Thyroid gland (tissue), 4 donors: ENCODE data around the gene AIPL1. TPM values are rescaled to one million over a fixed set of nuclear protein-coding genes. Genes with fewer than 3 reads are reported as not detected.

ENCODE experiments used
- DNase-seq, 2 donors: peaks; one replicate each; pipeline ENCODE4 v3.0.0-alpha.2; 2019
- H3K27ac ChIP-seq, 3 donors: fragments of 200-600 bp; sonication (generic); 1 replicate in 2 of 3; 2 replicates in 1 of 3; pipeline ENCODE4 v1.5.1; 2016 to 2019; ENCODE audit warnings: mild to moderate bottlenecking in 1 of 3, moderate library complexity in 1 of 3
- H3K27me3 ChIP-seq: fragments of 200-600 bp; sonication (generic); one replicate; pipeline ENCODE4 v1.5.1; 2019
- H3K36me3 ChIP-seq, 2 donors: fragments of 200-600 bp; sonication (generic); one replicate each; pipeline ENCODE4 v1.5.1; 2016 to 2019
- H3K4me1 ChIP-seq, 2 donors: fragments of 200-600 bp; sonication (generic); one replicate each; pipeline ENCODE4 v1.5.1; 2017 to 2019
- H3K4me3 ChIP-seq, 3 donors: fragments of 200-600 bp; sonication (generic); replicated peaks in 1 of 3; 1 replicate in 2 of 3; 2 replicates in 1 of 3; pipeline ENCODE4 v1.5.1; 2016; ENCODE audit warnings: mild to moderate bottlenecking in 1 of 3
- H3K9me3 ChIP-seq: fragments of 200-600 bp; sonication (generic); one replicate; pipeline ENCODE4 v1.5.1; 2017
- POLR2A ChIP-seq, 2 donors: fragments of 450-650 bp; IDR thresholded peaks; one replicate each; pipeline ENCODE4 v1.6.1; 2017; ENCODE audit warnings: antibody characterized with exemption in 2 of 2, mild to moderate bottlenecking in 2 of 2, moderate library complexity in 1 of 2
- WGBS, 2 donors: methylation state at CpG; one replicate each; pipeline ENCODE4 v1.1.5; 2017; 5-methylcytosine and 5-hydroxymethylcytosine counted together
- intact Hi-C: fragments of 100-400 bp; cut with DNase I; formaldehyde crosslinking; loops from one replicate; pipeline ENCODE4 v1.15.1; 2023
- total RNA-seq, 4 donors: library from RNA; depleted of rRNA; stranded (reverse); fragments of >200 nt; gene quantifications; one replicate each; pipeline ENCODE4 v1.2.3, GENCODE V29; 2016
- TF ChIP-seq, protein P1 (sequence below), 6 experiments: fragments of 200-600 bp in 3 of 6; fragments of 450-650 bp in 3 of 6; sonication (generic) in 3 of 6; IDR thresholded peaks; one replicate each; pipeline ENCODE4 v1.5.1; 2016 to 2019; ENCODE audit warnings: antibody characterized with exemption in 6 of 6, mild to moderate bottlenecking in 2 of 6, inconsistent platforms in 1 of 6, moderate library complexity in 1 of 6

AIPL1 gene
- total RNA-seq, 4 donors from 2014 or later, result not detected

DNA sequence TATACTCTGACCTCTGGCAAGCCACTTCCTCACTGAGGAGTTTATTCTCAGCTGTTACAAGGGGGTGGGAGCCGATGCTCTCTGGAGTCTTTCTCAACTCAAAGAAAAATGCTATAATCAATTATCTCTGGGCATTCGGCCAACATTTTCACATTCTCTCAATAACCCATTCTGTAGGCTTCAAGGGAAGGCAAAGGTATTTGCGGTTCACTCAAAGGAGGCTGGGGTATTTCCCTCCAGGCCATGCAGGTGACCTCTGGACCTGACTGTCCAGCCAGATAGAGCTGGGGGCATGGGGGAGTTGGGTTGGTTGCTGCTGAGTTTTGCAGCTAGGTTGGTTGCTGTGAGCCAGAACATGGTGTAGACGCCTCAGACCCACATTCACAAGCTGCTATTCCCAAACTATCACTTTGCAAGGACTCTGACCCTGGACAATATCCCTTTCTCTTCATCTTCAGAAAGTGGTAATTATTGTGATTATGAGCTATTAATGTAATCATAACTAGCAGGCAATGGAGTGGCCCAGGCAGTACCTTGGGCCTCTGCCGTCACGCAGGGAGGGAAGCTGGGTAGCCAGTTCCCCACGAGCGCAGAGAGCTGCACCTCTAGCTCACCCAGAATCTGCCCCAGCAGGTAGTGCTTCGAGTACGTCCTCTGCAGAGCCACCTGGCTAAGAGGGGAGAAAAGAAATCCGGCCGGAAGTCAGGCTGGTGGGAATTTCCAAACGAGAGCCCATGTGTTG lies 42.1 kb downstream of the AIPL1 start:
- H3K9me3 ChIP-seq, result no peaks in the 10 kb centered on the region
- no peak for DNase-seq
- no peak overlapping the region for H3K4me3 ChIP-seq
- TF ChIP-seq, protein P1, sequence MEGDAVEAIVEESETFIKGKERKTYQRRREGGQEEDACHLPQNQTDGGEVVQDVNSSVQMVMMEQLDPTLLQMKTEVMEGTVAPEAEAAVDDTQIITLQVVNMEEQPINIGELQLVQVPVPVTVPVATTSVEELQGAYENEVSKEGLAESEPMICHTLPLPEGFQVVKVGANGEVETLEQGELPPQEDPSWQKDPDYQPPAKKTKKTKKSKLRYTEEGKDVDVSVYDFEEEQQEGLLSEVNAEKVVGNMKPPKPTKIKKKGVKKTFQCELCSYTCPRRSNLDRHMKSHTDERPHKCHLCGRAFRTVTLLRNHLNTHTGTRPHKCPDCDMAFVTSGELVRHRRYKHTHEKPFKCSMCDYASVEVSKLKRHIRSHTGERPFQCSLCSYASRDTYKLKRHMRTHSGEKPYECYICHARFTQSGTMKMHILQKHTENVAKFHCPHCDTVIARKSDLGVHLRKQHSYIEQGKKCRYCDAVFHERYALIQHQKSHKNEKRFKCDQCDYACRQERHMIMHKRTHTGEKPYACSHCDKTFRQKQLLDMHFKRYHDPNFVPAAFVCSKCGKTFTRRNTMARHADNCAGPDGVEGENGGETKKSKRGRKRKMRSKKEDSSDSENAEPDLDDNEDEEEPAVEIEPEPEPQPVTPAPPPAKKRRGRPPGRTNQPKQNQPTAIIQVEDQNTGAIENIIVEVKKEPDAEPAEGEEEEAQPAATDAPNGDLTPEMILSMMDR (IDR thresholded peaks at IDR 0.05), result no peak
- no peak for TF ChIP-seq POLR2A (IDR thresholded peaks at IDR 0.05)
- no peaks in the 10 kb centered on the region for H3K4me1 ChIP-seq
- 35 to 44% methylated on average over 13 of the region's 13 CpGs for WGBS, 2 donors
- no peaks in the 10 kb centered on the region for H3K27me3 ChIP-seq
- H3K27ac ChIP-seq, result no peak overlapping the region
- intact Hi-C loops, result no loop called here
- no peaks in the 10 kb centered on the region for H3K36me3 ChIP-seq

- WGBS, 2 donors, result 84 to 85% methylated on average over 11 of the region's 11 CpGs
- no peak for TF ChIP-seq POLR2A (IDR thresholded peaks at IDR 0.05)
- TF ChIP-seq, protein P1 (IDR thresholded peaks at IDR 0.05), result no peak
- Histone ChIP-seq H3K27me3 (no peaks in the 10 kb centered on the region), H3K9me3 (no peaks in the 10 kb centered on the region), H3K4me3 (no peak overlapping the region), H3K27ac (no peak overlapping the region), H3K36me3 (no peaks in the 10 kb centered on the region), H3K4me1 (no peaks in the 10 kb centered on the region)
- DNase-seq, result no peak
- intact Hi-C loops, result no loop called here
These were observed 46.5 kb downstream of the AIPL1 start for GRCh38 chr17:6388416-6388815.

DNA sequence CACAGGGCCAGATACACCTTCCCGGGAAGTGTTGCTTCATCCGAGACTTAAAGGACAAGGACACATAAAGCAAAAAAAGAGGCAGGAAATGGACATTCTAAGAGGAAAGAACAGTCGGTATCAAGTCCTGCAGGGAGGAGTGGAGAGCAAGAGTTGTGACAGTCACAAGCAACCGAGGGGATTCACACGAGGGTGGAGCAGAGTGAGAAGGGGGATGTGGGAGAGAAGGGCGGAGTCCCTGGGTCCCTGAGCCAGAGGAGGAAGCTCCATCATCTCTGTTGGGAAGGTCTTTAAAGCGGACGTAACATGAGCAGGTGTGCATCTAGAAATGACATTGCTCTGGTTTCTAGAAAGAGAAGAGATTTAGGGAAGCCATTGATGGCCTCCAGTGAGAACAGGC lies 47.1 kb downstream of the AIPL1 start:
- no peaks in the 10 kb centered on the region for H3K27me3 ChIP-seq
- no peak overlapping the region for H3K4me3 ChIP-seq
- TF ChIP-seq POLR2A (IDR thresholded peaks at IDR 0.05), result no peak
- TF ChIP-seq, protein P1 (IDR thresholded peaks at IDR 0.05), result no peak
- no peak overlapping the region for H3K27ac ChIP-seq
- intact Hi-C loops, result no loop called here
- H3K36me3 ChIP-seq, result no peaks in the 10 kb centered on the region
- WGBS, 2 donors, result 55 to 63% methylated on average over 8 of the region's 8 CpGs
- no peak for DNase-seq
- no peaks in the 10 kb centered on the region for H3K4me1 ChIP-seq
- H3K9me3 ChIP-seq, result no peaks in the 10 kb centered on the region

GRCh38 chr17:6387442-6387841 lies 47.5 kb downstream of the AIPL1 start:
- no peak overlapping the region for H3K4me3 ChIP-seq
- TF ChIP-seq, protein P1 (IDR thresholded peaks at IDR 0.05), result no peak
- no peak for TF ChIP-seq POLR2A (IDR thresholded peaks at IDR 0.05)
- intact Hi-C loops, result no loop called here
- no peak overlapping the region for H3K27ac ChIP-seq
- WGBS, 2 donors, result 75 to 90% methylated on average over 4 of the region's 4 CpGs
- H3K36me3 ChIP-seq, result no peaks in the 10 kb centered on the region
- no peaks in the 10 kb centered on the region for H3K4me1 ChIP-seq
- H3K9me3 ChIP-seq, result no peaks in the 10 kb centered on the region
- DNase-seq, result no peak
- no peaks in the 10 kb centered on the region for H3K27me3 ChIP-seq

- DNase-seq, result no peak
- Histone ChIP-seq H3K27me3 (no peaks in the 10 kb centered on the region), H3K4me1 (no peaks in the 10 kb centered on the region), H3K27ac (no peak overlapping the region), H3K9me3 (no peaks in the 10 kb centered on the region), H3K4me3 (no peak overlapping the region), H3K36me3 (no peaks in the 10 kb centered on the region)
- intact Hi-C loops, result no loop called here
- TF ChIP-seq, protein P1 (IDR thresholded peaks at IDR 0.05), result no peak
- no peak for TF ChIP-seq POLR2A (IDR thresholded peaks at IDR 0.05)
- WGBS, 2 donors, result 87 to 89% methylated on average over 9 of the region's 9 CpGs
These were observed 48.8 kb downstream of the AIPL1 start for GRCh38 chr17:6386041-6386630.
